PC-9 (cell line): ENCODE data around the gene MPZL1. TPM values are rescaled to one million over a fixed set of nuclear protein-coding genes. Genes with fewer than 3 reads are reported as not detected.
"Not testable (repeated sequence)": the region's sequence is repeated elsewhere in the genome, so short reads cannot be mapped to it uniquely, and the experiment has no call there.

ENCODE experiments used
- BruUV-seq: library from RNA; stranded (reverse); fragments of 400-500 nt; replicated peaks from 2 replicates; lab custom pipeline; 2021; lab: Mats Ljungman, UMichigan
- CTCF ChIA-PET: fragments of 300-600 bp; sonication (Branson Sonifier 250); formaldehyde crosslinking; loops from one replicate; lab custom pipeline; 2022; ENCODE audit warnings: antibody characterized with exemption; lab: Charles Lee
- POLR2A ChIA-PET: fragments of 300-600 bp; sonication (Branson Sonifier 250); formaldehyde crosslinking; loops from one replicate; lab custom pipeline; 2022; ENCODE audit warnings: antibody characterized with exemption; ENCODE audit not compliant: unreplicated experiment; lab: Charles Lee
- DNase-seq, 2 experiments: peaks; one replicate each; pipeline versions ENCODE4 v3.0.0 to v3.0.0-alpha.2; 2015 to 2022; ENCODE audit warnings: mixed read lengths in 1 of 2
- H2AFZ ChIP-seq: fragments of 200-600 bp; sonication (generic); 2 replicates; pipeline ENCODE4 v1.8.1; 2017; ENCODE audit warnings: antibody characterized with exemption
- H3F3A ChIP-seq: fragments of 200-600 bp; sonication (generic); 2 replicates; pipeline ENCODE4 v1.8.1; 2017; ENCODE audit warnings: antibody characterized with exemption, mild to moderate bottlenecking, low read depth; ENCODE audit not compliant: insufficient read depth
- H3K27ac ChIP-seq: fragments of 200-600 bp; sonication (generic); 2 replicates; pipeline ENCODE4 v1.6.1; 2016; ENCODE audit warnings: mixed run types
- H3K27me3 ChIP-seq: fragments of 200-600 bp; sonication (generic); 2 replicates; pipeline ENCODE4 v1.6.1; 2016; ENCODE audit warnings: low read depth, mixed run types; ENCODE audit not compliant: insufficient read depth
- H3K36me3 ChIP-seq: fragments of 200-600 bp; sonication (generic); 2 replicates; pipeline ENCODE4 v1.6.1; 2016; ENCODE audit warnings: low read depth, mixed run types
- H3K4me1 ChIP-seq: fragments of 200-600 bp; sonication (generic); replicated peaks from 2 replicates; pipeline ENCODE4 v1.6.1; 2016; ENCODE audit warnings: mixed run types; ENCODE audit not compliant: insufficient read depth
- H3K4me2 ChIP-seq: fragments of 200-600 bp; sonication (generic); 2 replicates; pipeline ENCODE4 v1.6.1; 2017; ENCODE audit warnings: mixed run types
- H3K4me3 ChIP-seq: fragments of 200-600 bp; sonication (generic); 2 replicates; pipeline ENCODE4 v1.6.1; 2016; ENCODE audit warnings: mixed run types
- H3K79me2 ChIP-seq: fragments of 200-600 bp; sonication (generic); 2 replicates; pipeline ENCODE4 v1.6.1; 2017; ENCODE audit warnings: low read depth, mixed run types
- H3K9me2 ChIP-seq: fragments of 200-600 bp; sonication (generic); 2 replicates; pipeline ENCODE4 v1.8.1; 2017; ENCODE audit warnings: mild to moderate bottlenecking; ENCODE audit not compliant: insufficient read depth
- H3K9me3 ChIP-seq: fragments of 200-600 bp; sonication (generic); 2 replicates; pipeline ENCODE4 v1.8.1; 2016; ENCODE audit warnings: low read depth; ENCODE audit not compliant: insufficient read depth
- H4K20me1 ChIP-seq: fragments of 200-600 bp; sonication (generic); 2 replicates; pipeline ENCODE4 v1.8.1; 2017; ENCODE audit not compliant: insufficient read depth
- EZH2 ChIP-seq: fragments of 200-600 bp; sonication (generic); IDR thresholded peaks from 2 replicates; pipeline ENCODE4 v1.8.0; 2017; ENCODE audit warnings: antibody characterized with exemption, low read depth
- intact Hi-C: fragments of 100-400 bp; cut with micrococcal nuclease; formaldehyde crosslinking; loops from one replicate; pipeline ENCODE4 v1.10.0; 2022; ENCODE audit not compliant: unreplicated experiment
- total RNA-seq: library from RNA; stranded (reverse); gene quantifications from 2 replicates; pipeline ENCODE4 v1.2.3, GENCODE V29; 2021
- TF ChIP-seq, protein P1 (sequence below): fragments of 200-600 bp; sonication (generic); conservative IDR thresholded peaks from 2 replicates; pipeline ENCODE4 v1.6.1; 2017; ENCODE audit warnings: mixed run types, antibody characterized with exemption, mild to moderate bottlenecking, moderate library complexity

Gene MPZL1
- total RNA-seq, 1 experiment from 2014 or later, result 80.3 TPM

DNA sequence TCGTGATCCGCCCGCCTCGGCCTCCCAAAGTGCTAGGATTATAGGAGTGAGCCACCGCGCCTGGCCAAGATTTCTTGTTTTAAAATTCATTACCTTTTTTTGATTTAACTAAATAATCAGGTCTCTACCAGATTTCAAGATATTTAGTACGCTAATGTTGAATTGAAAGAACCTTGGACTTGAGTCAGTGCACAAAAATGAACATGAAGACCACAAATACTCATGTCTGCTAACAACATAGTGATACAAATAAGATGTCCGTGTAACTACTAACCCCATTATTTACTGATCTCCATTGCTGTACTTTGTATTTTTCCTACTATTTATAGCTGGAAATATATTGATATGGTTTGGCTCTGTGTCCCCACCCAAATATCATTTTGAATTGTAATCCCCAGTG lies 16.4 kb downstream of the MPZL1 start:
- BruUV-seq, result no TSS peak
- TF ChIP-seq, protein P1, sequence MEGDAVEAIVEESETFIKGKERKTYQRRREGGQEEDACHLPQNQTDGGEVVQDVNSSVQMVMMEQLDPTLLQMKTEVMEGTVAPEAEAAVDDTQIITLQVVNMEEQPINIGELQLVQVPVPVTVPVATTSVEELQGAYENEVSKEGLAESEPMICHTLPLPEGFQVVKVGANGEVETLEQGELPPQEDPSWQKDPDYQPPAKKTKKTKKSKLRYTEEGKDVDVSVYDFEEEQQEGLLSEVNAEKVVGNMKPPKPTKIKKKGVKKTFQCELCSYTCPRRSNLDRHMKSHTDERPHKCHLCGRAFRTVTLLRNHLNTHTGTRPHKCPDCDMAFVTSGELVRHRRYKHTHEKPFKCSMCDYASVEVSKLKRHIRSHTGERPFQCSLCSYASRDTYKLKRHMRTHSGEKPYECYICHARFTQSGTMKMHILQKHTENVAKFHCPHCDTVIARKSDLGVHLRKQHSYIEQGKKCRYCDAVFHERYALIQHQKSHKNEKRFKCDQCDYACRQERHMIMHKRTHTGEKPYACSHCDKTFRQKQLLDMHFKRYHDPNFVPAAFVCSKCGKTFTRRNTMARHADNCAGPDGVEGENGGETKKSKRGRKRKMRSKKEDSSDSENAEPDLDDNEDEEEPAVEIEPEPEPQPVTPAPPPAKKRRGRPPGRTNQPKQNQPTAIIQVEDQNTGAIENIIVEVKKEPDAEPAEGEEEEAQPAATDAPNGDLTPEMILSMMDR, result no peak
- TF ChIP-seq EZH2, result no peak
- H3K4me3 ChIP-seq, result no peak overlapping the region
- H3K4me2 ChIP-seq, result no peak overlapping the region
- H3K9me3 ChIP-seq, result no peaks in the 10 kb centered on the region
- no peak overlapping the region for H2AFZ ChIP-seq
- 0 out of 2 replicates have a peak, but pooled peaks cover 3% of the 10 kb centered on the region for H3F3A ChIP-seq
- POLR2A ChIA-PET, result interaction anchor here (0.7 kb wide), 1 partner anchor 159 kb away, joined by 7 read pairs; no protein-coding TSS in a partner anchor
- H3K27me3 ChIP-seq, result no peaks in the 10 kb centered on the region
- H3K9me2 ChIP-seq, result no peaks in the 10 kb centered on the region
- H3K79me2 ChIP-seq, result peaks cover 87% of the 10 kb centered on the region
- CTCF ChIA-PET, result no interaction called here
- H3K27ac ChIP-seq, result no peak overlapping the region
- intact Hi-C loops, result no loop called here
- no peaks in the 10 kb centered on the region for H3K4me1 ChIP-seq
- DNase-seq, result no peak
- H3K36me3 ChIP-seq, result peaks cover 7% of the 10 kb centered on the region
- H4K20me1 ChIP-seq, result no peaks in the 10 kb centered on the region

DNA sequence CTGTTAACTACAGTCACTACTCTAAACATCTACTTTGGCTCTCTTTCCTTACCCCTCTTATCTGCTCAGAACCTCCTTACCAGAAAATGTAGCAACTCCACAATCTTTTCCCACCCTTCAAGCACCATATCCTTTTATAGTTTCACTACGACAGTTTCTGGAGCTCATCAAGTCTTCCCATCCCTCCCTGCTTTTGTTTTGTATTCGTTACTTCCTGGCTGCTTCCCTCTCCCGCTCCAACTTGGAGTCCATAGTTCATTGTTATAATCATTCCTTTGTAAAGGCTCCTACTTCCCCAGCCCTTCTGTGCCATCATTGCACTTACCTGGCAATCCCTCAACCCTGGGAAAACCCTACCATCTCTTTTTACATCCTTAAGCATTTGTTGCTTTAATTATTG lies 18.0 kb downstream of the MPZL1 start:
- no peak for TF ChIP-seq EZH2
- TF ChIP-seq, protein P1, result no peak
- no peaks in the 10 kb centered on the region for H3K4me1 ChIP-seq
- no peak overlapping the region for H2AFZ ChIP-seq
- CTCF ChIA-PET, result interaction anchor here (0.7 kb wide), 2 partner anchors 18 to 471 kb away, joined by 4 read pairs; partner anchors contain the start of gene MPZL1
- H3K4me2 ChIP-seq, result no peak overlapping the region
- no peaks in the 10 kb centered on the region for H4K20me1 ChIP-seq
- peaks cover 5% of the 10 kb centered on the region for H3K36me3 ChIP-seq
- no TSS peak for BruUV-seq
- H3K4me3 ChIP-seq, result no peak overlapping the region
- no peak overlapping the region for H3K27ac ChIP-seq
- H3K79me2 ChIP-seq, result peaks cover 83% of the 10 kb centered on the region
- H3K27me3 ChIP-seq, result no peaks in the 10 kb centered on the region
- H3F3A ChIP-seq, result 0 out of 2 replicates have a peak, but pooled peaks cover 3% of the 10 kb centered on the region
- no peaks in the 10 kb centered on the region for H3K9me2 ChIP-seq
- DNase-seq, result no peak
- H3K9me3 ChIP-seq, result no peaks in the 10 kb centered on the region
- POLR2A ChIA-PET, result interaction anchor here (0.7 kb wide), 1 partner anchor 57 kb away, joined by 3 read pairs; no protein-coding TSS in a partner anchor
- intact Hi-C loops, result no loop called here

- intact Hi-C loops, H3K4me1 ChIP-seq, POLR2A ChIA-PET, CTCF ChIA-PET, H3K27ac ChIP-seq, H3K4me2 ChIP-seq, H3K4me3 ChIP-seq, BruUV-seq, H3K9me2 ChIP-seq, H2AFZ ChIP-seq, DNase-seq, H4K20me1 ChIP-seq, H3F3A ChIP-seq, H3K9me3 ChIP-seq, H3K36me3 ChIP-seq, H3K27me3 ChIP-seq: not testable (repeated sequence)
- peaks cover 85% of the 10 kb centered on the region for H3K79me2 ChIP-seq
Measured at GRCh38 chr1:167741103-167741502, 19.3 kb downstream of the MPZL1 start.

DNA sequence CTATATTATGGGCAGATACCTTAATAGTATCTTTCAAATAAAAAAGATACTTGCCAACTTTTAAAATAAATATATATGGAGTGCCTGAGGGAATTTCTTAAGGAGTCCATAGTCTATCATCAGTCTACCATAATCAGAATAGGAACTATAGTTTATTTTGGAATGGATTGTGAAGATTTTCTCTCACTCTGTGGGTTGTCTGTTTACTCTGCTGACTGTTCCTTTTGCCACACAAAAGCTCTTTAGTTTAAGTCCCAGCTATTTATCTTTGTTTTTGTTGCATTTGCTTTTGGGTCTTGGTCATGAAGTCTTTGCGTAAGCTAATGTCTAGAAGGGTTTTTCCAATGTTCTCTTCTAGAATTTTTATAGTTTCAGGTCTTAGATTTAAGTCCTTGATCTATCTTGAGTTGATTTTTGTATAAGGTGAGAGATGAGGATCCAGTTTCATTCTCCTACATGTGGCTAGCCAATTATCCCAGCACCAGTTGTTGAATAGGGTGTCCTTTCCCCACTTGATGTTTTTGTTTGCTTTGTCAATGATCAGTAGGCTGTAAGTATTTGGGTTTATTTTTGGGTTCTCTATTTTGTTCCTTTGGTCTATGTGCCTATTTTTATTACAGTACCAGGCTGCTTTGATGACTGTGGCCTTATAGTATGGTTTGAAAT lies 20.7 kb downstream of the MPZL1 start:
- not testable (repeated sequence) for H4K20me1 ChIP-seq, BruUV-seq

More for the DNA sequence above, 20.7 kb downstream of the MPZL1 start:
- intact Hi-C loops, H3F3A ChIP-seq, DNase-seq, CTCF ChIA-PET, H2AFZ ChIP-seq, H3K36me3 ChIP-seq, H3K27me3 ChIP-seq, H3K4me2 ChIP-seq, H3K9me2 ChIP-seq, H3K27ac ChIP-seq, H3K9me3 ChIP-seq, H3K4me1 ChIP-seq, H3K4me3 ChIP-seq: not testable (repeated sequence)
- POLR2A ChIA-PET, result interaction anchor here (0.6 kb wide), 1 partner anchor 55 kb away, joined by 3 read pairs; no protein-coding TSS in a partner anchor
- peaks cover 85% of the 10 kb centered on the region for H3K79me2 ChIP-seq
